ENCODE measurements around the gene CDK13.

CDK13 gene

DNA sequence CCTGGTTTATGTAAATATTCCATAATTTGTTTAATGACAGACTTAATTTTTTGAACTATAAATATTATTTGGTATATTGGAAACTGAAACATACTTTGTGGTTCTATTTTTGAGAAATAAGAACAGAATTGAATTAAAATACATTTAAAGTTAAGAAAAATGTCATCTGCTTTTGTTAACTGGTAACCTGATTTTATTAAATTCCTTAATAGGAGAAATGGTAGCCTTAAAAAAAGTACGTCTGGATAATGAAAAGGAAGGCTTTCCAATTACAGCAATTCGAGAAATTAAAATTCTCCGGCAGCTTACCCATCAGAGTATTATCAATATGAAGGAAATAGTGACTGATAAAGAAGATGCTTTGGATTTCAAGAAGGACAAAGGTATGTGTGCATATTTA is 51.6 kb downstream of the CDK13 start:
- TF ChIP-seq, protein P1, sequence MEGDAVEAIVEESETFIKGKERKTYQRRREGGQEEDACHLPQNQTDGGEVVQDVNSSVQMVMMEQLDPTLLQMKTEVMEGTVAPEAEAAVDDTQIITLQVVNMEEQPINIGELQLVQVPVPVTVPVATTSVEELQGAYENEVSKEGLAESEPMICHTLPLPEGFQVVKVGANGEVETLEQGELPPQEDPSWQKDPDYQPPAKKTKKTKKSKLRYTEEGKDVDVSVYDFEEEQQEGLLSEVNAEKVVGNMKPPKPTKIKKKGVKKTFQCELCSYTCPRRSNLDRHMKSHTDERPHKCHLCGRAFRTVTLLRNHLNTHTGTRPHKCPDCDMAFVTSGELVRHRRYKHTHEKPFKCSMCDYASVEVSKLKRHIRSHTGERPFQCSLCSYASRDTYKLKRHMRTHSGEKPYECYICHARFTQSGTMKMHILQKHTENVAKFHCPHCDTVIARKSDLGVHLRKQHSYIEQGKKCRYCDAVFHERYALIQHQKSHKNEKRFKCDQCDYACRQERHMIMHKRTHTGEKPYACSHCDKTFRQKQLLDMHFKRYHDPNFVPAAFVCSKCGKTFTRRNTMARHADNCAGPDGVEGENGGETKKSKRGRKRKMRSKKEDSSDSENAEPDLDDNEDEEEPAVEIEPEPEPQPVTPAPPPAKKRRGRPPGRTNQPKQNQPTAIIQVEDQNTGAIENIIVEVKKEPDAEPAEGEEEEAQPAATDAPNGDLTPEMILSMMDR (IDR thresholded peaks at IDR 0.05) = no peak

DNA sequence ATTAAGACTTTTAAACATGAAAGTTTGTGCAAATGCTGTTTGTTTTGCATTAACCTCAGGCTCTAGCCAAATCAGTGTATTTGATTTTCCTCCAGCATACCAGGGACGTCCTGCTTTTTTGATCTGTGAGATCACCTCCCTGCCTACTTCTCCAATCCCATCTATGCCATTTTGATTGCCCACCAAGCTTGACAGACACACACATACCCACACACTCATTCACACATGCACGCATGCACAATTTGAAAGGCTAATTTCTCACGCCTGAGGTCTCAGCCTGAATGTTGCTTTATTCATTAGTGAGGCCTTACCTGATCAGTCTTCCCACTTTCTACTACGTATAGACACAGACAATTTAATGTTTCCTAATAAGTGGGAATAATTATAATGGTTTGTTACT is 53.5 kb downstream of the CDK13 start:
- TF ChIP-seq, protein P1 (IDR thresholded peaks at IDR 0.05) = no peak

DNA sequence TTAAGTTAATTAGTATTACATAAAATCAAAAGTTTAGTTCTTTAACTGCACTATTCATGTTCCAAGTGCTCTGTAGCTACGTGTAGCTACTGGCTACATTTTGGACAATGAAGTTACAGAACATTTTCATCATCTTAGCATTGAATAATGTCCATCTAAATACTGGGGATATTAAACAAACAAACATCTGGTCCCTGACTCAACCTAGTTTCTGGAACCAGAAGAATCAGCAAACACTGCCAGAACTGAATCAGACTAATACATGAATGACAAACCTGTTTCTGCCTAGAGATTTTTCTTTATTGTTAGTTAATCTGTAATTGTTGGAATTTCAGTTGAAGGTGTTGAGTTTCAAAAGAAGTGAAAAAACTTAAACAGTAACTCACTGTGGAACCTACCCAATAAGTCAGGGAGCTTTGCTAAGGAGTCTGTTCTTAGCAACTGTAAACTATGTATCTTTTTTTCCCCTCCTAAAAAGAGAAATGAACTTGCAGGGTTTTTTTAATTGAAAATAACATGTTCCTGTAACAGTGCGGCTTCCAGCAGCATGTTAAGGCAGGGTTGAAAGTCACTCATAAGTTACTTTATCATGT is 58.3 kb downstream of the CDK13 start:
- TF ChIP-seq, protein P1 (IDR thresholded peaks at IDR 0.05) = no peak

DNA sequence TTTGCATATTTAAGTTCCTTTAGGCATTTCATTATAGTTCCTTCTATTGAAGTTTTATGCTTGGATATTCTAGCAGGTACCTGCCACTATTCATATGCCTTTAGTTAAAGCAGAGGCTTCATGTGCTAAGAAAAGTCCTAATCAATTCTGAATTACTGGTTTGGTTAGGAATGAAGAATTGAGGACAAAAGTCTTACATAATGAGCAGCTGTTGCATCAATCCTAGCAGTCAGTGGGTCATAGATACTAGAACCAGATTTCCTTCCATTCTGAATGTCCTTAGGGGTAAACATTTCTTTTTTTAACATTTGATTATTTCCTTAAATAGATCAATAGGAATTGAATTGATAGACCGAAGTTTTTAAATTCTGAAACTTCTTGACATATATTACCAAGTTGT is 59.2 kb downstream of the CDK13 start:
- TF ChIP-seq, protein P1 (IDR thresholded peaks at IDR 0.05) = no peak

DNA sequence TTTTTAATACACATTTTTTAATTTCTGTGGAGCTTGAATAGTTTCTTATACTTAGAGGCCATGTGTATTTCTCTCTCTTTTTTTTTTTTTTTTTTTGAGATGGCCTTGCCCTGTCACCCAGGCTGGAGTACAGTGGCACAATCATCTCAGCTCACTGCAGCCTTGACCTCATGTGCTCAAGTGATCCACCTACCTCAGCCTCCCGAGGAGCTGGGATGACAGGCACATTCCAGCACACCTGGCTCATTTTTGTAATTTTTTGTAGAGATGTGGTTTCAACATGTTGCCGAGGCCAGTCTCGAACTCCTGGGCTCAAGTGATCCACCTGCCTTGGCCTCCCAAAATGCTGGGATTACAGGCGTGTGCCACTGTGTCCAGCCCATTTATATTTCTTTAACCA is 64.3 kb downstream of the CDK13 start:
- TF ChIP-seq, protein P1 (IDR thresholded peaks at IDR 0.05) = no peak

DNA sequence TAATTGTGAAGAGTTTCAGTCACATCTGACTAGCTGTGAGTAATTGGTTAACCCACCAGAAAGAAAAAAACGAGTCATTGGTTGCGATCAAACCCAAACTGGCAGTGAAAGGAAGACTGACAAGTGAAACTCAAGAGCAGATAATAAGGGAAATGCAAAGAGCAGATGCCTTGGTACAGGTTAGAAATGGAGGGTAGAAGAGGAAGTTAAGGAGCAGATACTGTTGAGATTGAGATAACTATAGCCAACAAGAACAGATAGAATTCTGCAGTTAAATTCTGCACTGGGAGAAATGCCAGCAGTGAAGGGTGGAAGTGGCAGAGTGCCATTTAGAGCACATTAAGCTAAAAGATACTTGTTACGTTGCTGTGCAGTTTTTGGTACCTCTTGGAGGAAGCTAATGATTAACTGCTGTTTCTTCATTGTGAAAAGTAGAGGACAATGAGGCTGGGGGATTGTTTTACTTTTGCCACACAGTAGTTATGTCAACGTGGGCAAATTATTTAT is 65.8 kb downstream of the CDK13 start:
- TF ChIP-seq, protein P1 (IDR thresholded peaks at IDR 0.05) = no peak

DNA sequence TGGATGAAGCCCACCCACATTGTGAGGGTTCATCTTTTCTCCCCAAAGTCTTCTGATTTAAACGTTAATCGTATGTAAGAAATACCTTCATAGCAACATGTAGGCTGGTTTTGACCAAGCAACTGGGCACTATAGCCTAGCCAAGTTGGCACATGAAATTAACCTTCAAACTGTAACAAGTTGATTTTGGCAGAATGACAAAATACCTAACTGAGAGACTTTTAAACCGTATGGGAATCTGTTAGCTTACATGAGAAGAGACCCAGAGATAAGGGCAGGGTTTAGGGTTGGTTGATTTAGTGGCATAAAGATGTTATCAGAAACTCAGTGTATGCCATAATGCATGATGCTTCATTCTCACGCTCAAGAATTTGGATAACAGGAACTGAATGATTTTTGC is 69.5 kb downstream of the CDK13 start:
- TF ChIP-seq, protein P1 (IDR thresholded peaks at IDR 0.05) = no peak

DNA sequence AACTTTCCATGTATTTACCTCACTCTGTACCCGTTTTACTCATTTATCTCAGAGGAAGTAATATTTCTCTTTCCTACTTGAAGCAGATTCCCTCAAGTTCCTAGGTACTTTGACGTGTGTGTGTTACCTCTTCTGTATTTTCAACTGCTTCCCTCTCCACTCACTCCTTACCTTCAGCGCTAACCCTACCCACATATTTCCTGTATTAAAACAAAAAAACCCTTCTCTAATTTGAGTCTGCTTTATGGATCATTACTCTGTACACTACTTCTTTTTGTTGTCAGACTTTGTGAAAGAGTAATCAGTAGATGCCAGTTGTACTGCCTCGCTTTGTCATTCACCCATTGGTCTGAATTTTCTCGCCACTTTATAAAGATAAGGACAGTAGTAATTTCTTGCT is 74.0 kb downstream of the CDK13 start:
- TF ChIP-seq, protein P1 (IDR thresholded peaks at IDR 0.05) = no peak
